ENCODE measurements around the gene SERPINB5.

DNA sequence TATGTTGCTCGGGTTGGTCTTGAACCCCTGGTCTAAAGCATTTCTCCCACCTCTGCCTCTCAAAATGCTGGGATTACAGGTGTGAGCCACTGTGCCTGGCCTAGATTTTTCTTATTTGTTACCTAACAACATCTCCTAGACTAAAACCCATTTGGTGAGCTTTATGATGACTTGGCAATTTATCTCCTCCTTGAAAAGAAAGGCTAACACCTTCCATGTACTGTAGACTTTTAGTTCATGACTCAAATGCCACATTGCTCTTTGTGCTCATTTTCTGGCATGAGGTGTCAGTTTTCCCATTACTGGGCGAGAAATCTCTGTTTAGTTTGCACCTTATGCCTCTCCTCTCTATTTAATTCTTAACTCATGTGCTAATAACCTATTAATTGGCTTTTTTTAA is 12.3 kb upstream of the SERPINB5 start:
- TF ChIP-seq, protein P1, sequence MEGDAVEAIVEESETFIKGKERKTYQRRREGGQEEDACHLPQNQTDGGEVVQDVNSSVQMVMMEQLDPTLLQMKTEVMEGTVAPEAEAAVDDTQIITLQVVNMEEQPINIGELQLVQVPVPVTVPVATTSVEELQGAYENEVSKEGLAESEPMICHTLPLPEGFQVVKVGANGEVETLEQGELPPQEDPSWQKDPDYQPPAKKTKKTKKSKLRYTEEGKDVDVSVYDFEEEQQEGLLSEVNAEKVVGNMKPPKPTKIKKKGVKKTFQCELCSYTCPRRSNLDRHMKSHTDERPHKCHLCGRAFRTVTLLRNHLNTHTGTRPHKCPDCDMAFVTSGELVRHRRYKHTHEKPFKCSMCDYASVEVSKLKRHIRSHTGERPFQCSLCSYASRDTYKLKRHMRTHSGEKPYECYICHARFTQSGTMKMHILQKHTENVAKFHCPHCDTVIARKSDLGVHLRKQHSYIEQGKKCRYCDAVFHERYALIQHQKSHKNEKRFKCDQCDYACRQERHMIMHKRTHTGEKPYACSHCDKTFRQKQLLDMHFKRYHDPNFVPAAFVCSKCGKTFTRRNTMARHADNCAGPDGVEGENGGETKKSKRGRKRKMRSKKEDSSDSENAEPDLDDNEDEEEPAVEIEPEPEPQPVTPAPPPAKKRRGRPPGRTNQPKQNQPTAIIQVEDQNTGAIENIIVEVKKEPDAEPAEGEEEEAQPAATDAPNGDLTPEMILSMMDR (IDR thresholded peaks at IDR 0.05; ENCODE audit: low read depth, low read length, poor library complexity, severe bottlenecking) = no peak
- TF ChIP-seq EZH2phosphoT487 (IDR thresholded peaks at IDR 0.05; ENCODE audit: borderline replicate concordance, low read length) = no peak

Measured in DOHH2 (cell line).